CD4-positive, alpha-beta T cell treated with Interleukin-4 for 4 hours (primary cell): ENCODE measurements around the gene RAB11B.
"Not testable (repeated sequence)": the region's sequence is repeated elsewhere in the genome, so short reads cannot be mapped to it uniquely, and the experiment has no call there.

ENCODE experiments used
- DNase-seq: peaks from one replicate; pipeline ENCODE4 v3.0.0-alpha.2; 2020

The RAB11B gene

DNA sequence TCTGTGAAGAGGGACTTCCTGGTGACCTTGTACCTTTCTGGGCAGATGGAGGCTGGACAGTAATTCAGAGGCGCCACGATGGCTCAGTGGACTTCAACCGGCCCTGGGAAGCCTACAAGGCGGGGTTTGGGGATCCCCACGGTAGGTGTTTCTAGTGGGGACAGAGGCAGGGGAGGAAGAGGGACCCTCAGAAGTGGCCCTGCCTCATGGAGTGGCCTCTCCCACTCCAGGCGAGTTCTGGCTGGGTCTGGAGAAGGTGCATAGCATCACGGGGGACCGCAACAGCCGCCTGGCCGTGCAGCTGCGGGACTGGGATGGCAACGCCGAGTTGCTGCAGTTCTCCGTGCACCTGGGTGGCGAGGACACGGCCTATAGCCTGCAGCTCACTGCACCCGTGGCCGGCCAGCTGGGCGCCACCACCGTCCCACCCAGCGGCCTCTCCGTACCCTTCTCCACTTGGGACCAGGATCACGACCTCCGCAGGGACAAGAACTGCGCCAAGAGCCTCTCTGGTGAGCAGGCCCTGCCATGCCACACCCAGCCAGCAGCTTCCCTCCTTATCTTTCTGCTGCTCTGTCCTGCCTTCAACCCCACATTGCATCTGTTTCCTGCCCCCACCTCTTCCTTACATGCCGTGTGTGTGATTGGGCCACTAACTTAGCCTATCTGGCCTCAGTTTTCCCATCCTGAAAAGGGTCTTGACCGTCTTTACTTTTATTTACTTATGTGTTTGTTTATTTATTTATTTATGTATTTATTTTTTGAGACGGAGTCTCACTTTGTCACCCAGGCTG, 19.0 kb upstream of the RAB11B start:
- DNase-seq: no peak

GRCh38 chr19:8373867-8374813, 16.0 kb upstream of the RAB11B start:
- DNase-seq: no peak

- not testable (repeated sequence) for DNase-seq
Measured at GRCh38 chr19:8375766-8376165, 14.4 kb upstream of the RAB11B start.

- not testable (repeated sequence) for DNase-seq
Measured at GRCh38 chr19:8376373-8376974, 13.7 kb upstream of the RAB11B start.

DNA sequence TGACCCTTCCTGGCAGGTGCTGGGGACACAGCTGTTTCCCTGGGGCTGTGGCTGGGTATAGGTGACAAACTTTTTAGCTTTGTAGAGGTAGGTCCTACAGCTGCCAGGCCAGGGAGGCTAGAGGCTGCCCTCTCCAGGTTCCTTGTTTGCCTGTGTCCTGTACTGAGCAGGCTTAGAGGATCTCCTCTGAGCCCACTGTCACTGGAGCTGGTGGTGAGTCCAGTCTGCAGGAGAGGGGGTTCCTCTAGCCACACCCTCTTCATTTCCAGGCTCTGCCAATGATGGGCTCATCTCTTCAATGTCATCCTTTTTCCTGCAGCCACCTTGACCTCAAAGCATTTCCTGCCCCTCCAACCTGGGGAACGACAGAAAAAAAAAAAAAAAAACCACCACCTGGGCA, 12.6 kb upstream of the RAB11B start:
- no peak for DNase-seq

GRCh38 chr19:8379156-8379891, 10.8 kb upstream of the RAB11B start:
- not testable (repeated sequence) for DNase-seq

DNA sequence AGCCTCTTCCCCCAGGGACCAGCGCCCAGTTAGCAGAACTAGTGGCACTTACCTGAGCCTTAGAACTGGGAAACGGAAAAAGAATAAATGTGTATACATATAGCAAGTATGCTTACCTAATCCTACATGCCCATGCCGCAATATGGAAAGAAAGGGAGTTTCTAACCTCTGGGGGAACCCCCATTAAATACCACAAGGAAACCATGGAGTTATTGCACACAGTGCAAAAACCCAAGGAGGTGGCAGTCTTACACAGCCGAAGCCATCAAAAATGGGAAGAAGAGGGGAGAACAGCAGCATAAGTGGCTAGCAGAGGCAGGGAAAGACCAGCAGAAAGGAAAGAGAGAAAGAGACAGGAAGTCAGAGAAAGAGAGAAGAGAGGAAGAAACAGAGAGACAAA, 5.6 kb upstream of the RAB11B start:
- not testable (repeated sequence) for DNase-seq

DNA sequence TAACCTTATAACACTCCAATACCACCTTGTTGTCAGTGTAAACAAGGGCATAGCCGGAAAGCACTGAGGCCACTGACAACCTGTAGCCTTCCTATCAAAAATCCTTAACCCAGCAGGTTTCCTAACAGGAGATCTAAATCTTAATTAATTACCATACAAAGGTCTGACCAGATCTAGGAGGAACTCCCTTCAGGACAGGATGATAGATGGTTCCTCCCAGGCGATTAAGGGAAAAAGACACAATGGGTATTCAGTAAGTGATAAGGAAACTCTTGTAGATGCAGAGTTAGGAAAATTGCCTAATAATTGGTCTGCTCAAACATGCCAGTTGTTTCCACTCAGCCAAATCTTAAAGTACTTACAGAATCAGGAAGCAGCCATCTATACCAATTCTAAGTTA, 5.1 kb upstream of the RAB11B start:
- DNase-seq: not testable (repeated sequence)

DNA sequence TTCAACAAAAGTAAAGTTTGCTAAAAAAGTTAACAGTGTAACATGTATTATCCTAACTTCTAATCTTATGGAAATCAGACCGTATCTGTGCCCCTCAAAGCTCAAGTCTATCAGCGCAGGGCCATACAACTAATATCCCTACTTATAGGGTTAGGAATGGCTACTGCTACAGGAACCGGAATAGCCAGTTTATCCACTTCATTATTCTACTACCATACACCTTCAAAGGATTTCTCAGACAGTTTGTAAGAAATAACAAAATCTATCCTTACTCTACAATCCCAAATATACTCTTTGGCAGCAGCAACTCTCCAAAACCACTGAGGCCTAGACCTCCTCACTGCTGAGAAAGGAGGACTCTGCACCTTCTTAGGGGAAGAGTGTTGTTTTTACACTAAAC, 4.6 kb upstream of the RAB11B start:
- not testable (repeated sequence) for DNase-seq

DNA sequence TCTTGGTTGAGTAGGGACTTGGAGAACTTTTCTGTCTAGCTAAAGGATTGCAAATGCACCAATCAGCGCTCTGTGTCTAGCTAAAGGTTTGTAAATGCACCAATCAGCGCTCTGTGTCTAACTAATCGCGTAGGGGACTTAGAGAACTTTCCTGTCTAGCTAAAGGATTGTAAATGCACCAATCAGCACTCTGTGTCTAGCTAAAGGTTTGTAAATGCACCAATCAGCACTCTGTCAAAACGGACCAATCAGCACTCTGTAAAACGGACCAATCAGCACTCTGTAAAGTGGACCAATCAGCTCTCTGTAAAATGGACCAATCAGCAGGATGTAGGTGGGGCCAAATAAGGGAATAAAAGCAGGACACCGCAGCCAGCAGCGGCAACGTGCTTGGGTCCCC, 3.7 kb upstream of the RAB11B start:
- not testable (repeated sequence) for DNase-seq

GRCh38 chr19:8386990-8387389, 3.2 kb upstream of the RAB11B start:
- DNase-seq: no peak

GRCh38 chr19:8387688-8388611, 2.2 kb upstream of the RAB11B start:
- no peak for DNase-seq

DNA sequence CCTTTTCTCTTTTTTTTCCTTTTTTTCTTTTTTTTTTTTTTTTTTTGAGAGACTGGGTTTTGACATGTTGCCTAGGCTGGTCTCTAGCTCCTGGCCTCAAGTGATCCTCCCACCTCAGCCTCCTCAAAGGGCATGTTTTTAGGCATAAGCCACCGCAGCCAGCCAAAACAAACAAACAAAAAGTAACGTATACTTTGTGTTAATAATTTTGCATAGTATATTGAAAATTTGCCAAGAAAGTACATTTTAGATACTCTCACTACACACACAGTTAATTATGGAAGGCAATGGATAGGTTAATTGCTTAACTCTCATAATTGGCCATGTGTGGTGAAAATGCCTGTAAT, 1.6 kb upstream of the RAB11B start:
- DNase-seq: no peak

DNA sequence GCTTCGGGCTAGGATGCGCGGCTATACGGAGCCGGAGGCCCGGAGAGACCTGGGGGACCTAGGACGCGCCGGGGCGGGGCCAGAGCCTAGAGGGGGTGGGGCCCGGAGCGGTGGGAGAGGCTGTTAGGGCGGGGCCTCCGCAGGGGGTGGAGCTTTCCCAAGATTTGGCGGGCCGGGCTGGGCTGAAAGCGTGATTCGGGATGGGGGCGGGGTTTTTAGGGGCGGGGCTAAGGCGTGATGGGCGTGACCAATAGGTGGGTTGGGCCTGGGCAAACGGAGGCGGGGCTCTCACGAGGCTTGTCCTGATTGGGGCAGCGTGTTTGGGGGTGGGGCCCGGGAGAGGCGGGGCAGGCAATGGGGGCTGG, 439 bp downstream of the RAB11B start:
- DNase-seq: peak; percentile 85

- no peak for DNase-seq
Measured at GRCh38 chr19:8391198-8392016, 1.2 kb downstream of the RAB11B start.

GRCh38 chr19:8392017-8392591, 1.9 kb downstream of the RAB11B start:
- DNase-seq: no peak

- no peak for DNase-seq
Measured at GRCh38 chr19:8393192-8393870, 3.2 kb downstream of the RAB11B start.

DNA sequence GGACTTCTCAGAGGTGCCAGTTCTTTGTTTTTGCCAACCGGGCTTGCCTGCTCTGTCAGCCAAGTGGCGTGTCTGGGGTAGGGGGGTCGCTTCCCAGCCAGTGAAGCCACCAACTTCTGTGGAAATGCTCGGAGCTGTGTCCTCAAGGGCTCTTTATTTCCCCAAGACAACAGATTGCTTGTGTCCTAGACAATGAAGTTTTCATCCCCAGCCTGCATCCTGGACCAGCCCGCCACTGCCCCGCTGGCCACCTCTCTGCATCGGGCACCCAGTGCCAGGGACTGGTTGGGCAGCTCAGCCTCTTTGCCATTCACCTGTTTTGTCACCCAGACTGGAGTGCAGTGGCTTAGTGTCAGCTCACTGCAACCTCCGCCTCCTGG, 3.7 kb downstream of the RAB11B start:
- no peak for DNase-seq

GRCh38 chr19:8395621-8396082, 5.5 kb downstream of the RAB11B start:
- DNase-seq: no peak

DNA sequence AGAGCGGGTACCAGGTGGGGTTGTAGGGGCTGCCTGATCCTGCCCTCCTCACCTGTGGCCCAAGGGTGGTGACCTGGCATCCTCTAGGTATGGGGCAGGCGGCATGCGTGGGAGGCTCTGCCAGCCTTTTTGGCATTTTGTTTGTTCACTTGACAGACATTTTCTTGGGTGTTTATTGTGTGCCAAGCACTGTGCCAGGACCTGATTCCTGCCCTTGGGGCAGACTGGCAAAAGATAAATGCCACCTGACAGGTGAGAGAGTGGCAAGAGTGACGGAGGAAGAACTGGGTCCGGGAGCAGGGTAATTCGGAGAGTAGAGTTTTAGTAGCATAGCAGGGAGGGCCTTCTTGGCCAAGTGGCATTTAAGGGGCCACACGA, 6.0 kb downstream of the RAB11B start:
- DNase-seq: no peak
